Measurements from ENCODE around the gene ZNF578.
"Not testable (repeated sequence)": the region's sequence is repeated elsewhere in the genome, so short reads cannot be mapped to it uniquely, and the experiment has no call there.

The ZNF578 gene

GRCh38 chr19:52561611-52562010 is 108.3 kb downstream of the ZNF578 start:
- DNase-seq (ENCODE audit: low spot score), result not testable (repeated sequence)
